OCI-LY1 (cell line): ENCODE measurements around the gene GLT6D1.

Experiments used
- CTCF ChIP-seq: fragments of 200-600 bp; sonication (generic), shearing (Covaris generic); IDR thresholded peaks from 2 replicates; pipeline ENCODE4 v1.5.1; 2017; ENCODE audit warnings: mild to moderate bottlenecking, antibody characterized with exemption, low read length, moderate library complexity, mixed read lengths
- EZH2 ChIP-seq: fragments of 200-600 bp; sonication (generic), shearing (Covaris generic); IDR thresholded peaks from 2 replicates; pipeline ENCODE4 v1.8.0; 2017; ENCODE audit warnings: borderline replicate concordance, mixed run types, mild to moderate bottlenecking, antibody characterized with exemption, low read length, moderate library complexity, mixed read lengths

GRCh38 chr9:135664266-135664665, 24.9 kb upstream of the GLT6D1 start:
- TF ChIP-seq CTCF = no peak
- no peak for TF ChIP-seq EZH2
